Measurements from ENCODE around the gene ALG12.

DNA sequence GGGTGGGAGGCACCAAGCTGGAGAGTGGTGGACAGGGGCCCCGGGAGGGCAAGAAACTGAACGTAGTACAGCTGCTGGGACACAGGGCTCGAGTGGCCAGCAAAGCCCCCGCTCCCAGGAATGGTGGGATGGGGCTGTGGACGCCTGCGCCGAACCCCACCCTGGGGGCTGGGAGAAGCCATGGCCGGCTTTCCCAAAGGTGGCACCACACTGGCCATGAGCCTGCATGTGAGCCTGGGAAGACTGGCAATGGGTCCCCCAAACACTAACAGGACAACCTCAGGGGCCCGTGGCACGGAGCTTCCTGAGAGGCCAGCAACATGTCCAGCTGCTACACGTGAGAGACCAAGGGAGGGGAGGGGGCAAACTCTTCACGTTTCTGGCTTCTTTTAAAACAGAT lies 4.0 kb downstream of the ALG12 start:
- TF ChIP-seq POLR2A (IDR thresholded peaks at IDR 0.05; ENCODE audit: insufficient read depth in 1 of 2, low read depth in 2 of 2, low read length in 2 of 2) (no peak), POLR2AphosphoS5 (IDR thresholded peaks at IDR 0.05; ENCODE audit: low read depth, low read length) (no peak), ESRRA (CRISPR knock-in tag; IDR thresholded peaks at IDR 0.05; ENCODE audit: low read depth) (no peak), ZMYM3 (CRISPR knock-in tag; IDR thresholded peaks at IDR 0.05) (no peak), MXD4 (CRISPR knock-in tag; IDR thresholded peaks at IDR 0.05) (no peak), ZBTB7A (CRISPR knock-in tag; IDR thresholded peaks at IDR 0.05) (no peak), RBAK (CRISPR knock-in tag; IDR thresholded peaks at IDR 0.05) (no peak), ZNF616 (CRISPR knock-in tag; IDR thresholded peaks at IDR 0.05; ENCODE audit: low read depth) (no peak)
- TF ChIP-seq, protein P1, sequence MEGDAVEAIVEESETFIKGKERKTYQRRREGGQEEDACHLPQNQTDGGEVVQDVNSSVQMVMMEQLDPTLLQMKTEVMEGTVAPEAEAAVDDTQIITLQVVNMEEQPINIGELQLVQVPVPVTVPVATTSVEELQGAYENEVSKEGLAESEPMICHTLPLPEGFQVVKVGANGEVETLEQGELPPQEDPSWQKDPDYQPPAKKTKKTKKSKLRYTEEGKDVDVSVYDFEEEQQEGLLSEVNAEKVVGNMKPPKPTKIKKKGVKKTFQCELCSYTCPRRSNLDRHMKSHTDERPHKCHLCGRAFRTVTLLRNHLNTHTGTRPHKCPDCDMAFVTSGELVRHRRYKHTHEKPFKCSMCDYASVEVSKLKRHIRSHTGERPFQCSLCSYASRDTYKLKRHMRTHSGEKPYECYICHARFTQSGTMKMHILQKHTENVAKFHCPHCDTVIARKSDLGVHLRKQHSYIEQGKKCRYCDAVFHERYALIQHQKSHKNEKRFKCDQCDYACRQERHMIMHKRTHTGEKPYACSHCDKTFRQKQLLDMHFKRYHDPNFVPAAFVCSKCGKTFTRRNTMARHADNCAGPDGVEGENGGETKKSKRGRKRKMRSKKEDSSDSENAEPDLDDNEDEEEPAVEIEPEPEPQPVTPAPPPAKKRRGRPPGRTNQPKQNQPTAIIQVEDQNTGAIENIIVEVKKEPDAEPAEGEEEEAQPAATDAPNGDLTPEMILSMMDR (CRISPR knock-in tag; IDR thresholded peaks at IDR 0.05) = no peak
- TF ChIP-seq, protein P2, sequence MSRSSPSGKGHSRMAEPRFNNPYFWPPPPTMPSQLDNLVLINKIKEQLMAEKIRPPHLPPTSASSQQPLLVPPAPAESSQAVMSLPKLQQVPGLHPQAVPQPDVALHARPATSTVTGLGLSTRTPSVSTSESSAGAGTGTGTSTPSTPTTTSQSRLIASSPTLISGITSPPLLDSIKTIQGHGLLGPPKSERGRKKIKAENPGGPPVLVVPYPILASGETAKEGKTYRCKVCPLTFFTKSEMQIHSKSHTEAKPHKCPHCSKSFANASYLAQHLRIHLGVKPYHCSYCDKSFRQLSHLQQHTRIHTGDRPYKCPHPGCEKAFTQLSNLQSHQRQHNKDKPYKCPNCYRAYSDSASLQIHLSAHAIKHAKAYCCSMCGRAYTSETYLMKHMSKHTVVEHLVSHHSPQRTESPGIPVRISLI (CRISPR knock-in tag; IDR thresholded peaks at IDR 0.05; ENCODE audit: borderline replicate concordance) = no peak
